Prostate gland (tissue), 2 donors: ENCODE measurements around the gene CYP19A1. TPM values are rescaled to one million over a fixed set of nuclear protein-coding genes. Genes with fewer than 3 reads are reported as not detected.

Experiments
- DNase-seq: peaks from one replicate; pipeline ENCODE4 v3.0.0-alpha.2; 2019; ENCODE audit warnings: low spot score
- H3K27ac ChIP-seq, 2 donors: fragments of 200-600 bp; sonication (generic); 2 replicates each; pipeline ENCODE4 v1.5.1; 2017 to 2019
- H3K27me3 ChIP-seq: fragments of 200-600 bp; sonication (generic); replicated peaks from 2 replicates; pipeline ENCODE4 v1.5.1; 2019; ENCODE audit not compliant: insufficient read depth
- H3K36me3 ChIP-seq, 2 donors: fragments of 200-600 bp; sonication (generic); 1 replicate in 1 of 2; 2 replicates in 1 of 2; pipeline versions ENCODE4 v1.5.1 to v1.8.1; 2017 to 2019
- H3K4me1 ChIP-seq: fragments of 200-600 bp; sonication (generic); replicated peaks from 2 replicates; pipeline ENCODE4 v1.5.1; 2019
- H3K4me3 ChIP-seq, 2 donors: fragments of 200-600 bp; sonication (generic); 2 replicates each; pipeline ENCODE4 v1.5.1; 2017 to 2019
- H3K9me3 ChIP-seq: fragments of 200-600 bp; sonication (generic); 2 replicates; pipeline ENCODE4 v1.5.1; 2017
- CTCF ChIP-seq, 4 experiments: fragments of 200-600 bp in 2 of 4; fragments of 450-650 bp in 2 of 4; sonication (generic) in 2 of 4; IDR thresholded peaks; 1 replicate in 3 of 4; 2 replicates in 1 of 4; pipeline ENCODE4 v1.5.1; 2016 to 2019; ENCODE audit warnings: antibody characterized with exemption in 4 of 4, mild to moderate bottlenecking in 2 of 4, moderate library complexity in 2 of 4
- POLR2A ChIP-seq: fragments of 450-650 bp; IDR thresholded peaks from one replicate; pipeline ENCODE4 v1.6.1; 2016; ENCODE audit warnings: antibody characterized with exemption, mild to moderate bottlenecking
- POLR2AphosphoS5 ChIP-seq: sonication (generic); formaldehyde crosslinking; IDR thresholded peaks from one replicate; pipeline ENCODE4 v1.6.1; 2017; ENCODE audit warnings: antibody characterized with exemption
- WGBS: methylation state at CpG from one replicate; pipeline ENCODE4 v1.1.5; 2018; 5-methylcytosine and 5-hydroxymethylcytosine counted together
- intact Hi-C: fragments of 100-400 bp; cut with DNase I; formaldehyde crosslinking; loops from one replicate; pipeline ENCODE4 v1.14.2; 2022
- total RNA-seq, 2 donors: library from RNA; depleted of rRNA; stranded (reverse); fragments of >200 nt; gene quantifications; one replicate each; pipeline ENCODE4 v1.1.0, GENCODE V29; 2016

CYP19A1 gene
- total RNA-seq, 2 donors from 2014 or later: 4.4 TPM; not detected in 1

GRCh38 chr15:51183076-51183475, 155.3 kb downstream of the CYP19A1 start:
- no peaks in the 10 kb centered on the region for H3K4me1 ChIP-seq
- H3K36me3 ChIP-seq: no peaks in the 10 kb centered on the region
- no peaks in the 10 kb centered on the region for H3K9me3 ChIP-seq
- DNase-seq: no peak
- TF ChIP-seq CTCF (IDR thresholded peaks at IDR 0.05) (no peak), POLR2A (no peak), POLR2AphosphoS5 (peak; percentile 27)
- H3K4me3 ChIP-seq: no peak overlapping the region
- intact Hi-C loops: no loop called here
- WGBS: 50% methylated on average over 5 of the region's 5 CpGs
- H3K27me3 ChIP-seq: no peaks in the 10 kb centered on the region
- H3K27ac ChIP-seq: no peak overlapping the region

- Histone ChIP-seq H3K27me3 (no peaks in the 10 kb centered on the region), H3K36me3 (no peaks in the 10 kb centered on the region), H3K4me1 (no peaks in the 10 kb centered on the region), H3K4me3 (no peak overlapping the region), H3K9me3 (no peaks in the 10 kb centered on the region), H3K27ac (no peak overlapping the region)
- intact Hi-C loops: no loop called here
- TF ChIP-seq POLR2AphosphoS5 (no peak), POLR2A (no peak), CTCF (IDR thresholded peaks at IDR 0.05) (no peak)
- 92% methylated on average over 1 of the region's 1 CpG for WGBS
- no peak for DNase-seq
Observed at GRCh38 chr15:51181905-51182304, 156.5 kb downstream of the CYP19A1 start.

GRCh38 chr15:51181221-51181620, 157.2 kb downstream of the CYP19A1 start:
- Histone ChIP-seq H3K27me3 (no peaks in the 10 kb centered on the region), H3K9me3 (no peaks in the 10 kb centered on the region), H3K36me3 (no peaks in the 10 kb centered on the region), H3K27ac (no peak overlapping the region), H3K4me1 (no peaks in the 10 kb centered on the region), H3K4me3 (no peak overlapping the region)
- TF ChIP-seq POLR2AphosphoS5 (no peak), CTCF (IDR thresholded peaks at IDR 0.05) (no peak), POLR2A (no peak)
- 88% methylated on average over 3 of the region's 3 CpGs for whole genome bisulfite sequencing
- intact Hi-C loops: no loop called here
- no peak for DNase-seq

GRCh38 chr15:51180534-51180933, 157.9 kb downstream of the CYP19A1 start:
- intact Hi-C loops: no loop called here

More at GRCh38 chr15:51180534-51180933, 157.9 kb downstream of the CYP19A1 start:
- Histone ChIP-seq H3K27ac (no peak overlapping the region), H3K4me3 (no peak overlapping the region), H3K27me3 (no peaks in the 10 kb centered on the region), H3K36me3 (no peaks in the 10 kb centered on the region), H3K9me3 (no peaks in the 10 kb centered on the region), H3K4me1 (no peaks in the 10 kb centered on the region)
- WGBS: 82% methylated on average over 1 of the region's 1 CpG
- TF ChIP-seq CTCF (IDR thresholded peaks at IDR 0.05): no peak
- TF ChIP-seq POLR2AphosphoS5: no peak
- TF ChIP-seq POLR2A: no peak
- DNase-seq: no peak
